SK-N-SH (cell line): ENCODE results near the gene CTLA4. TPM values are rescaled to one million over a fixed set of nuclear protein-coding genes. Genes with fewer than 3 reads are reported as not detected.

Source experiments
- CTCF ChIA-PET: fragments of 300-600, 350-600 bp; formaldehyde crosslinking; extraction: SDS; loops from one replicate; lab custom pipeline; 2021; lab: Yijun Ruan, JAX
- POLR2A ChIA-PET: fragments of 350-600 bp; sonication (Branson Sonifier 250); formaldehyde crosslinking; extraction: SDS; loops from one replicate; lab custom pipeline; 2020; ENCODE audit warnings: antibody characterized with exemption, inconsistent platforms; lab: Yijun Ruan, JAX
- DNase-seq: peaks from one replicate; pipeline ENCODE4 v3.0.0; 2012
- H2AFZ ChIP-seq: fragments of 200-600 bp; sonication (generic); 2 replicates; pipeline ENCODE4 v1.8.1; 2016; ENCODE audit warnings: antibody characterized with exemption, mild to moderate bottlenecking, low read depth
- H3F3A ChIP-seq: fragments of 200-600 bp; sonication (generic); replicated peaks from 2 replicates; pipeline ENCODE3; 2016; ENCODE audit warnings: antibody characterized with exemption, mild to moderate bottlenecking; ENCODE audit not compliant: insufficient read depth
- H3K27ac ChIP-seq, 2 experiments: fragments of 200-500 bp in 1 of 2; fragments of 200-600 bp in 1 of 2; sonication (Bioruptor generic) in 1 of 2; sonication (generic), shearing (Covaris generic) in 1 of 2; 2 replicates each; pipeline versions ENCODE4 v1.5.1 to v1.6.1; 2014 to 2016; ENCODE audit warnings: low read depth in 2 of 2, inconsistent platforms in 1 of 2, low read length in 1 of 2, mild to moderate bottlenecking in 1 of 2, mixed read lengths in 1 of 2
- H3K27me3 ChIP-seq: fragments of 200-600 bp; sonication (generic), shearing (Covaris generic); 2 replicates; pipeline ENCODE4 v1.6.1; 2016; ENCODE audit warnings: mixed run types; ENCODE audit not compliant: insufficient read depth
- H3K36me3 ChIP-seq, 2 experiments: fragments of 200-500 bp in 1 of 2; fragments of 200-600 bp in 1 of 2; sonication (Bioruptor generic) in 1 of 2; sonication (generic) in 1 of 2; replicated peaks in 1 of 2; 2 replicates each; pipeline versions ENCODE3 to v1.5.1; 2014 to 2016; ENCODE audit warnings: low read length in 1 of 2, mild to moderate bottlenecking in 1 of 2; ENCODE audit not compliant: insufficient read depth in 2 of 2, control insufficient read depth in 1 of 2
- H3K4me1 ChIP-seq, 2 experiments: fragments of 200-500 bp in 1 of 2; fragments of 200-600 bp in 1 of 2; sonication (Bioruptor generic) in 1 of 2; sonication (generic), shearing (Covaris generic) in 1 of 2; 2 replicates each; pipeline versions ENCODE4 v1.5.1 to v1.6.1; 2014 to 2016; ENCODE audit warnings: low read depth in 1 of 2, low read length in 1 of 2, mixed run types in 1 of 2; ENCODE audit not compliant: insufficient read depth in 2 of 2, control insufficient read depth in 1 of 2
- H3K4me2 ChIP-seq: fragments of 200-600 bp; sonication (generic), shearing (Covaris generic); 2 replicates; pipeline ENCODE4 v1.6.1; 2017; ENCODE audit warnings: mixed run types
- H3K4me3 ChIP-seq, 2 experiments: fragments of 200-500 bp in 1 of 2; fragments of 200-600 bp in 1 of 2; sonication (Bioruptor generic) in 1 of 2; sonication (generic), shearing (Covaris generic) in 1 of 2; 2 replicates each; pipeline versions ENCODE4 v1.5.1 to v1.8.1; 2014 to 2016; ENCODE audit warnings: low read depth in 2 of 2, inconsistent platforms in 1 of 2, low read length in 1 of 2, mild to moderate bottlenecking in 1 of 2, mixed read lengths in 1 of 2, moderate library complexity in 1 of 2
- H3K79me2 ChIP-seq: fragments of 200-600 bp; sonication (generic); 2 replicates; pipeline ENCODE4 v1.8.1; 2017; ENCODE audit warnings: mild to moderate bottlenecking; ENCODE audit not compliant: insufficient read depth
- H3K9ac ChIP-seq: fragments of 200-600 bp; sonication (generic); 2 replicates; pipeline ENCODE4 v1.6.1; 2017; ENCODE audit warnings: mixed run types
- H3K9me2 ChIP-seq: fragments of 200-600 bp; sonication (generic); 2 replicates; pipeline ENCODE4 v1.6.1; 2017; ENCODE audit warnings: mixed run types
- H3K9me3 ChIP-seq: fragments of 200-600 bp; sonication (generic); 2 replicates; pipeline ENCODE4 v1.6.1; 2017; ENCODE audit warnings: mixed run types, mild to moderate bottlenecking, moderate library complexity
- H4K20me1 ChIP-seq: fragments of 200-600 bp; sonication (generic); 2 replicates; pipeline ENCODE4 v1.6.1; 2017; ENCODE audit warnings: mild to moderate bottlenecking, mixed run types; ENCODE audit not compliant: insufficient read depth
- CTCF ChIP-seq: fragments of 200-600 bp; sonication (generic); IDR thresholded peaks from 2 replicates; pipeline ENCODE4 v1.6.1; 2017; ENCODE audit warnings: antibody characterized with exemption, mild to moderate bottlenecking, moderate library complexity
- FOSL2 ChIP-seq: IDR thresholded peaks from 2 replicates; pipeline ENCODE4 v1.4.0; 2012; ENCODE audit warnings: low read depth, mild to moderate bottlenecking, moderate library complexity, borderline replicate concordance
- FOXJ3 ChIP-seq: sonication (generic); formaldehyde crosslinking; IDR thresholded peaks from 2 replicates; pipeline ENCODE4 v1.5.1; 2020; ENCODE audit warnings: mild to moderate bottlenecking, missing genetic modification reagents
- FOXM1 ChIP-seq: IDR thresholded peaks from 2 replicates; pipeline ENCODE4 v1.4.0; 2012; ENCODE audit warnings: low read depth, mild to moderate bottlenecking
- MEF2A ChIP-seq: IDR thresholded peaks from 2 replicates; pipeline ENCODE4 v1.4.0; 2012; ENCODE audit warnings: low read depth, borderline replicate concordance
- RAD21 ChIP-seq: IDR thresholded peaks from 2 replicates; pipeline ENCODE4 v1.6.1; 2012; ENCODE audit warnings: mild to moderate bottlenecking, low read length
- RCOR1 ChIP-seq: fragments of 150-350 bp; IDR thresholded peaks from 2 replicates; pipeline ENCODE4 v1.6.1; 2017; ENCODE audit warnings: antibody characterized with exemption, low read length
- RXRA ChIP-seq: IDR thresholded peaks from 2 replicates; pipeline ENCODE4 v1.4.0; 2012; ENCODE audit warnings: low read depth, mild to moderate bottlenecking, borderline replicate concordance
- WGBS: methylation state at CpG from one replicate; pipeline ENCODE4 v1.1.6; 2017; ENCODE audit warnings: low lambda C conversion rate; 5-methylcytosine and 5-hydroxymethylcytosine counted together
- polyA plus RNA-seq, 3 experiments: library from polyadenylated mRNA; depleted of rRNA; stranded (reverse); fragments of >200 nt; gene quantifications; 2 replicates each; pipeline ENCODE4 v1.2.3, GENCODE V29; 2012

CTLA4 gene
- polyA plus RNA-seq, 1 of the 3 experiments (the other 2 are of a cell fraction) = not detected

GRCh38 chr2:203822240-203822639 is 45.3 kb upstream of the CTLA4 start:
- TF ChIP-seq RXRA (no peak), MEF2A (no peak), FOXJ3 (CRISPR knock-in tag) (no peak)
- Histone ChIP-seq H3K4me1 (no peaks in the 10 kb centered on the region), H3K4me2 (no peak overlapping the region), H3K9me3 (no peaks in the 10 kb centered on the region), H2AFZ (no peak overlapping the region), H3K79me2 (no peaks in the 10 kb centered on the region), H3K4me3 (no peak overlapping the region), H3K36me3 (no peaks in the 10 kb centered on the region), H3F3A (no peaks in the 10 kb centered on the region), H3K27me3 (no peaks in the 10 kb centered on the region), H4K20me1 (no peaks in the 10 kb centered on the region), H3K27ac (no peak overlapping the region), H3K9me2 (no peaks in the 10 kb centered on the region), H3K9ac (no peak overlapping the region)
- DNase-seq = no peak
- ChIA-PET CTCF (interaction anchor here (1.2 kb wide), 1 partner anchor 369 kb away, joined by 3 read pairs; no protein-coding TSS in a partner anchor), POLR2A (no interaction called here)
- 64% methylated on average over 6 of the region's 6 CpGs for WGBS

- ChIA-PET CTCF (interaction anchor here (1.8 kb wide), 2 partner anchors 8 to 10 kb away, joined by 6 to 13 read pairs; no protein-coding TSS in a partner anchor), POLR2A (no interaction called here)
- no peak overlapping the region for H3K4me2 ChIP-seq
- no peaks in the 10 kb centered on the region for H3K4me1 ChIP-seq
- no peak overlapping the region for H2AFZ ChIP-seq
- no peaks in the 10 kb centered on the region for H4K20me1 ChIP-seq
- no peaks in the 10 kb centered on the region for H3K9me3 ChIP-seq
- no peak for TF ChIP-seq CTCF
- TF ChIP-seq FOXM1 = no peak
- TF ChIP-seq FOSL2 = no peak
- TF ChIP-seq RAD21 = no peak
- TF ChIP-seq RCOR1 = no peak
- TF ChIP-seq MEF2A = no peak
- no peak for TF ChIP-seq FOXJ3 (CRISPR knock-in tag)
- H3K27me3 ChIP-seq = no peaks in the 10 kb centered on the region
- no peaks in the 10 kb centered on the region for H3K79me2 ChIP-seq
- H3F3A ChIP-seq = no peaks in the 10 kb centered on the region
- no peak overlapping the region for H3K27ac ChIP-seq
- WGBS = 70% methylated on average over 3 of the region's 3 CpGs
- DNase-seq = no peak
- H3K36me3 ChIP-seq = no peaks in the 10 kb centered on the region
- no peak overlapping the region for H3K4me3 ChIP-seq
- no peaks in the 10 kb centered on the region for H3K9me2 ChIP-seq
- no peak overlapping the region for H3K9ac ChIP-seq
These were observed 44.4 kb upstream of the CTLA4 start for GRCh38 chr2:203823173-203823572.

GRCh38 chr2:203824057-203824456 is 43.5 kb upstream of the CTLA4 start:
- Histone ChIP-seq H3K27ac (no peak overlapping the region), H3F3A (no peaks in the 10 kb centered on the region), H3K4me3 (no peak overlapping the region), H3K79me2 (no peaks in the 10 kb centered on the region), H4K20me1 (no peaks in the 10 kb centered on the region), H3K27me3 (no peaks in the 10 kb centered on the region), H3K9ac (no peak overlapping the region), H3K4me1 (no peaks in the 10 kb centered on the region), H2AFZ (no peak overlapping the region), H3K36me3 (no peaks in the 10 kb centered on the region), H3K9me3 (no peaks in the 10 kb centered on the region), H3K4me2 (no peak overlapping the region), H3K9me2 (no peaks in the 10 kb centered on the region)
- no peak for TF ChIP-seq MEF2A
- POLR2A ChIA-PET = no interaction called here
- CTCF ChIA-PET = interaction anchor here (1.8 kb wide), 2 partner anchors 9 to 11 kb away, joined by 6 to 13 read pairs; no protein-coding TSS in a partner anchor
- WGBS = 58% methylated on average over 4 of the region's 4 CpGs
- no peak for DNase-seq
